Measurements from ENCODE around the gene PTPN18.

GRCh38 chr2:130390460-130391057 is 34.7 kb downstream of the PTPN18 start:
- no peak for TF ChIP-seq EZH2 (IDR thresholded peaks at IDR 0.05; ENCODE audit: insufficient read depth, low read length)
- TF ChIP-seq, protein P1, sequence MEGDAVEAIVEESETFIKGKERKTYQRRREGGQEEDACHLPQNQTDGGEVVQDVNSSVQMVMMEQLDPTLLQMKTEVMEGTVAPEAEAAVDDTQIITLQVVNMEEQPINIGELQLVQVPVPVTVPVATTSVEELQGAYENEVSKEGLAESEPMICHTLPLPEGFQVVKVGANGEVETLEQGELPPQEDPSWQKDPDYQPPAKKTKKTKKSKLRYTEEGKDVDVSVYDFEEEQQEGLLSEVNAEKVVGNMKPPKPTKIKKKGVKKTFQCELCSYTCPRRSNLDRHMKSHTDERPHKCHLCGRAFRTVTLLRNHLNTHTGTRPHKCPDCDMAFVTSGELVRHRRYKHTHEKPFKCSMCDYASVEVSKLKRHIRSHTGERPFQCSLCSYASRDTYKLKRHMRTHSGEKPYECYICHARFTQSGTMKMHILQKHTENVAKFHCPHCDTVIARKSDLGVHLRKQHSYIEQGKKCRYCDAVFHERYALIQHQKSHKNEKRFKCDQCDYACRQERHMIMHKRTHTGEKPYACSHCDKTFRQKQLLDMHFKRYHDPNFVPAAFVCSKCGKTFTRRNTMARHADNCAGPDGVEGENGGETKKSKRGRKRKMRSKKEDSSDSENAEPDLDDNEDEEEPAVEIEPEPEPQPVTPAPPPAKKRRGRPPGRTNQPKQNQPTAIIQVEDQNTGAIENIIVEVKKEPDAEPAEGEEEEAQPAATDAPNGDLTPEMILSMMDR (IDR thresholded peaks at IDR 0.05; ENCODE audit: insufficient read depth, low read depth, low read length) = no peak

All from astrocyte (in vitro differentiated cells and primary cell).